ENCODE measurements around the gene ZNF385B.
A peak's percentile ranks its signal among the peaks of the same experiment; 100 is the strongest.

ZNF385B gene

GRCh38 chr2:179703702-179704101, 157.7 kb downstream of the ZNF385B start:
- no peaks in the 10 kb centered on the region for H3K27me3 ChIP-seq (replicated peaks; ENCODE audit: control insufficient read depth, insufficient read depth, low read length)
- H3K9ac ChIP-seq (ENCODE audit: low read length) = no peak overlapping the region
- DNase-seq (ENCODE audit: low read depth) = no peak
- no peaks in the 10 kb centered on the region for H3K36me3 ChIP-seq (ENCODE audit: control insufficient read depth, insufficient read depth, low read length, severe bottlenecking)
- peaks cover 12% of the 10 kb centered on the region for H3K4me1 ChIP-seq (ENCODE audit: control insufficient read depth, insufficient read depth, low read length)
- H3K4me3 ChIP-seq (ENCODE audit: low read length) = no peak overlapping the region
- H3K9me3 ChIP-seq (ENCODE audit: control insufficient read depth, low read length) = no peaks in the 10 kb centered on the region

- peaks cover 12% of the 10 kb centered on the region for H3K4me1 ChIP-seq (ENCODE audit: control insufficient read depth, insufficient read depth, low read length)
- H3K9me3 ChIP-seq (ENCODE audit: control insufficient read depth, low read length) = no peaks in the 10 kb centered on the region
- no peaks in the 10 kb centered on the region for H3K36me3 ChIP-seq (ENCODE audit: control insufficient read depth, insufficient read depth, low read length, severe bottlenecking)
- DNase-seq (ENCODE audit: low read depth) = no peak
- no peaks in the 10 kb centered on the region for H3K27me3 ChIP-seq (replicated peaks; ENCODE audit: control insufficient read depth, insufficient read depth, low read length)
- no peak overlapping the region for H3K4me3 ChIP-seq (ENCODE audit: low read length)
- no peak overlapping the region for H3K9ac ChIP-seq (ENCODE audit: low read length)
Observed at GRCh38 chr2:179702912-179703311, 158.5 kb downstream of the ZNF385B start.

- no peaks in the 10 kb centered on the region for H3K9me3 ChIP-seq (ENCODE audit: control insufficient read depth, low read length)
- peaks cover 12% of the 10 kb centered on the region for H3K4me1 ChIP-seq (ENCODE audit: control insufficient read depth, insufficient read depth, low read length)
- H3K36me3 ChIP-seq (ENCODE audit: control insufficient read depth, insufficient read depth, low read length, severe bottlenecking) = no peaks in the 10 kb centered on the region
- no peak overlapping the region for H3K9ac ChIP-seq (ENCODE audit: low read length)
- no peak overlapping the region for H3K4me3 ChIP-seq (ENCODE audit: low read length)
- no peaks in the 10 kb centered on the region for H3K27me3 ChIP-seq (replicated peaks; ENCODE audit: control insufficient read depth, insufficient read depth, low read length)
- DNase-seq (ENCODE audit: low read depth) = peak; percentile 33
Observed at GRCh38 chr2:179701524-179702110, 159.8 kb downstream of the ZNF385B start.

- DNase-seq (ENCODE audit: low read depth) = no peak
- no peaks in the 10 kb centered on the region for H3K9me3 ChIP-seq (ENCODE audit: control insufficient read depth, low read length)
Observed at GRCh38 chr2:179695486-179695885, 165.9 kb downstream of the ZNF385B start.

GRCh38 chr2:179694963-179695362, 166.4 kb downstream of the ZNF385B start:
- no peak for DNase-seq (ENCODE audit: low read depth)
- no peaks in the 10 kb centered on the region for H3K9me3 ChIP-seq (ENCODE audit: control insufficient read depth, low read length)
- H3K4me3 ChIP-seq (ENCODE audit: low read length) = no peak overlapping the region
- H3K36me3 ChIP-seq (ENCODE audit: control insufficient read depth, insufficient read depth, low read length, severe bottlenecking) = no peaks in the 10 kb centered on the region
- no peaks in the 10 kb centered on the region for H3K27me3 ChIP-seq (replicated peaks; ENCODE audit: control insufficient read depth, insufficient read depth, low read length)
- H3K9ac ChIP-seq (ENCODE audit: low read length) = no peak overlapping the region
- peaks cover 14% of the 10 kb centered on the region for H3K4me1 ChIP-seq (ENCODE audit: control insufficient read depth, insufficient read depth, low read length)

More at GRCh38 chr2:179695486-179695885, 165.9 kb downstream of the ZNF385B start:
- no peaks in the 10 kb centered on the region for H3K27me3 ChIP-seq (replicated peaks; ENCODE audit: control insufficient read depth, insufficient read depth, low read length)
- H3K36me3 ChIP-seq (ENCODE audit: control insufficient read depth, insufficient read depth, low read length, severe bottlenecking) = no peaks in the 10 kb centered on the region
- no peak overlapping the region for H3K4me3 ChIP-seq (ENCODE audit: low read length)
- no peak overlapping the region for H3K9ac ChIP-seq (ENCODE audit: low read length)
- H3K4me1 ChIP-seq (ENCODE audit: control insufficient read depth, insufficient read depth, low read length) = peaks cover 14% of the 10 kb centered on the region

GRCh38 chr2:179692610-179693009, 168.8 kb downstream of the ZNF385B start:
- H3K4me1 ChIP-seq (ENCODE audit: control insufficient read depth, insufficient read depth, low read length) = peaks cover 21% of the 10 kb centered on the region
- H3K27me3 ChIP-seq (replicated peaks; ENCODE audit: control insufficient read depth, insufficient read depth, low read length) = no peaks in the 10 kb centered on the region
- H3K9ac ChIP-seq (ENCODE audit: low read length) = no peak overlapping the region
- DNase-seq (ENCODE audit: low read depth) = peak; percentile 25
- H3K9me3 ChIP-seq (ENCODE audit: control insufficient read depth, low read length) = no peaks in the 10 kb centered on the region
- H3K4me3 ChIP-seq (ENCODE audit: low read length) = no peak overlapping the region
- no peaks in the 10 kb centered on the region for H3K36me3 ChIP-seq (ENCODE audit: control insufficient read depth, insufficient read depth, low read length, severe bottlenecking)

- Histone ChIP-seq H3K9me3 (ENCODE audit: control insufficient read depth, low read length) (no peaks in the 10 kb centered on the region), H3K4me3 (ENCODE audit: low read length) (no peak overlapping the region), H3K36me3 (ENCODE audit: control insufficient read depth, insufficient read depth, low read length, severe bottlenecking) (no peaks in the 10 kb centered on the region), H3K4me1 (ENCODE audit: control insufficient read depth, insufficient read depth, low read length) (peaks cover 26% of the 10 kb centered on the region), H3K9ac (ENCODE audit: low read length) (no peak overlapping the region), H3K27me3 (replicated peaks; ENCODE audit: control insufficient read depth, insufficient read depth, low read length) (no peaks in the 10 kb centered on the region)
- DNase-seq (ENCODE audit: low read depth) = no peak
Observed at GRCh38 chr2:179692043-179692442, 169.4 kb downstream of the ZNF385B start.

- H3K27me3 ChIP-seq (replicated peaks; ENCODE audit: control insufficient read depth, insufficient read depth, low read length) = no peaks in the 10 kb centered on the region
Observed at GRCh38 chr2:179691235-179691634, 170.2 kb downstream of the ZNF385B start.

GRCh38 chr2:179686718-179687342, 174.6 kb downstream of the ZNF385B start:
- Histone ChIP-seq H3K4me3 (ENCODE audit: low read length) (no peak overlapping the region), H3K36me3 (ENCODE audit: control insufficient read depth, insufficient read depth, low read length, severe bottlenecking) (no peaks in the 10 kb centered on the region), H3K9me3 (ENCODE audit: control insufficient read depth, low read length) (no peaks in the 10 kb centered on the region), H3K27me3 (replicated peaks; ENCODE audit: control insufficient read depth, insufficient read depth, low read length) (no peaks in the 10 kb centered on the region), H3K9ac (ENCODE audit: low read length) (no peak overlapping the region), H3K4me1 (ENCODE audit: control insufficient read depth, insufficient read depth, low read length) (peaks cover 32% of the 10 kb centered on the region)
- DNase-seq (ENCODE audit: low read depth) = peak; percentile 22

More at GRCh38 chr2:179691235-179691634, 170.2 kb downstream of the ZNF385B start:
- Histone ChIP-seq H3K4me1 (ENCODE audit: control insufficient read depth, insufficient read depth, low read length) (peaks cover 34% of the 10 kb centered on the region), H3K36me3 (ENCODE audit: control insufficient read depth, insufficient read depth, low read length, severe bottlenecking) (no peaks in the 10 kb centered on the region), H3K4me3 (ENCODE audit: low read length) (no peak overlapping the region), H3K9ac (ENCODE audit: low read length) (no peak overlapping the region), H3K9me3 (ENCODE audit: control insufficient read depth, low read length) (no peaks in the 10 kb centered on the region)
- peak; percentile 57 for DNase-seq (ENCODE audit: low read depth)

GRCh38 chr2:179686069-179686468, 175.3 kb downstream of the ZNF385B start:
- no peaks in the 10 kb centered on the region for H3K27me3 ChIP-seq (replicated peaks; ENCODE audit: control insufficient read depth, insufficient read depth, low read length)
- no peak for DNase-seq (ENCODE audit: low read depth)
- H3K4me3 ChIP-seq (ENCODE audit: low read length) = no peak overlapping the region
- no peaks in the 10 kb centered on the region for H3K36me3 ChIP-seq (ENCODE audit: control insufficient read depth, insufficient read depth, low read length, severe bottlenecking)
- no peaks in the 10 kb centered on the region for H3K9me3 ChIP-seq (ENCODE audit: control insufficient read depth, low read length)
- peaks cover 32% of the 10 kb centered on the region for H3K4me1 ChIP-seq (ENCODE audit: control insufficient read depth, insufficient read depth, low read length)
- H3K9ac ChIP-seq (ENCODE audit: low read length) = no peak overlapping the region

- no peaks in the 10 kb centered on the region for H3K9me3 ChIP-seq (ENCODE audit: control insufficient read depth, low read length)
- no peak overlapping the region for H3K9ac ChIP-seq (ENCODE audit: low read length)
- H3K27me3 ChIP-seq (replicated peaks; ENCODE audit: control insufficient read depth, insufficient read depth, low read length) = no peaks in the 10 kb centered on the region
- peaks cover 32% of the 10 kb centered on the region for H3K4me1 ChIP-seq (ENCODE audit: control insufficient read depth, insufficient read depth, low read length)
- DNase-seq (ENCODE audit: low read depth) = no peak
- no peak overlapping the region for H3K4me3 ChIP-seq (ENCODE audit: low read length)
- H3K36me3 ChIP-seq (ENCODE audit: control insufficient read depth, insufficient read depth, low read length, severe bottlenecking) = no peaks in the 10 kb centered on the region
Observed at GRCh38 chr2:179685146-179685545, 176.3 kb downstream of the ZNF385B start.

All from adipocyte (in vitro differentiated cells).